NCI-H1436 treated with DMSO at 0.1 percent for 48 hours (cell line): Measurements from ENCODE around the gene SSTR4.

Source experiments
- DNase-seq: peaks from one replicate; lab custom pipeline; 2025; lab: John Stamatoyannopoulos, UW

SSTR4 gene

GRCh38 chr20:23086931-23087411 is 51.9 kb downstream of the SSTR4 start:
- DNase-seq = no peak

- DNase-seq = no peak
These were observed 52.6 kb downstream of the SSTR4 start for GRCh38 chr20:23087587-23088251.
